Chondrocyte (in vitro differentiated cells): ENCODE measurements around the gene CDK14. TPM values are rescaled to one million over a fixed set of nuclear protein-coding genes. Genes with fewer than 3 reads are reported as not detected.
"Not testable (repeated sequence)": the region's sequence is repeated elsewhere in the genome, so short reads cannot be mapped to it uniquely, and the experiment has no call there.

Source experiments
- DNase-seq: peaks from one replicate; pipeline ENCODE4 v3.0.0; 2021; ENCODE audit warnings: mixed read lengths, low spot score
- H3K27ac Mint-ChIP-seq: one replicate; pipeline ENCODE4 v1.8.0; 2021; ENCODE audit warnings: mild to moderate bottlenecking, moderate library complexity, mixed read lengths; ENCODE audit not compliant: unreplicated experiment
- H3K27me3 Mint-ChIP-seq: 2 replicates; pipeline ENCODE4 v1.8.0; 2021; ENCODE audit warnings: low read depth, mixed read lengths
- H3K36me3 Mint-ChIP-seq: 2 replicates; pipeline ENCODE4 v1.8.0; 2021; ENCODE audit warnings: low read depth, mixed read lengths
- H3K4me1 Mint-ChIP-seq: 2 replicates; pipeline ENCODE4 v1.8.0; 2021; ENCODE audit warnings: low read depth, mild to moderate bottlenecking, mixed read lengths
- H3K4me3 Mint-ChIP-seq: one replicate; pipeline ENCODE4 v1.8.0; 2021; ENCODE audit warnings: mild to moderate bottlenecking, moderate library complexity, mixed read lengths; ENCODE audit not compliant: unreplicated experiment
- H3K9me3 Mint-ChIP-seq: 2 replicates; pipeline ENCODE4 v1.8.0; 2021; ENCODE audit warnings: low read depth, mixed read lengths
- CTCF ChIP-seq: fragments of 200-600 bp; sonication (generic); IDR thresholded peaks from 2 replicates; pipeline ENCODE4 v1.5.0; 2021; ENCODE audit warnings: antibody characterized with exemption, mild to moderate bottlenecking, moderate library complexity
- total RNA-seq: library from RNA; stranded (reverse); gene quantifications from 3 replicates; pipeline ENCODE4 v1.2.1, GENCODE V29; 2021

Gene CDK14
- total RNA-seq, 1 donor from 2014 or later = 61.4 TPM

GRCh38 chr7:90788052-90788451, 191.9 kb downstream of the CDK14 start:
- DNase-seq = no peak
- peak overlapping the region; percentile 90 for H3K27ac Mint-ChIP-seq
- H3K4me3 Mint-ChIP-seq = peak overlapping the region; percentile 50
- peaks cover 61% of the 10 kb centered on the region for H3K4me1 Mint-ChIP-seq
- H3K36me3 Mint-ChIP-seq = peaks cover 24% of the 10 kb centered on the region
- peaks cover 21% of the 10 kb centered on the region for H3K9me3 Mint-ChIP-seq
- no peaks in the 10 kb centered on the region for H3K27me3 Mint-ChIP-seq
- TF ChIP-seq CTCF = no peak

GRCh38 chr7:90789736-90790306, 193.7 kb downstream of the CDK14 start:
- peak; percentile 36 for TF ChIP-seq CTCF
- Mint-ChIP-seq H3K27me3 (no peaks in the 10 kb centered on the region), H3K27ac (peak overlapping the region; percentile 75), H3K4me1 (peaks cover 64% of the 10 kb centered on the region), H3K4me3 (no peak overlapping the region), H3K36me3 (peaks cover 26% of the 10 kb centered on the region), H3K9me3 (peaks cover 18% of the 10 kb centered on the region)
- no peak for DNase-seq

- no peak for DNase-seq
- Mint-ChIP-seq H3K9me3 (peaks cover 15% of the 10 kb centered on the region), H3K4me3 (no peak overlapping the region), H3K27ac (peak overlapping the region; percentile 9), H3K4me1 (peaks cover 62% of the 10 kb centered on the region), H3K27me3 (no peaks in the 10 kb centered on the region), H3K36me3 (peaks cover 27% of the 10 kb centered on the region)
- TF ChIP-seq CTCF = no peak
Observed at GRCh38 chr7:90791596-90791995, 195.5 kb downstream of the CDK14 start.

- Mint-ChIP-seq H3K27me3 (no peaks in the 10 kb centered on the region), H3K4me1 (peaks cover 57% of the 10 kb centered on the region), H3K4me3 (no peak overlapping the region), H3K9me3 (peaks cover 15% of the 10 kb centered on the region), H3K36me3 (peaks cover 27% of the 10 kb centered on the region), H3K27ac (no peak overlapping the region)
- DNase-seq = no peak
- no peak for TF ChIP-seq CTCF
Observed at GRCh38 chr7:90792301-90792700, 196.2 kb downstream of the CDK14 start.

GRCh38 chr7:90794234-90794633, 198.1 kb downstream of the CDK14 start:
- Mint-ChIP-seq H3K9me3 (peaks cover 15% of the 10 kb centered on the region), H3K36me3 (peaks cover 27% of the 10 kb centered on the region), H3K4me1 (peaks cover 49% of the 10 kb centered on the region)
- H3K27me3 Mint-ChIP-seq, H3K27ac Mint-ChIP-seq, H3K4me3 Mint-ChIP-seq, DNase-seq: not testable (repeated sequence)

- TF ChIP-seq CTCF = no peak
- H3K4me1 Mint-ChIP-seq = peaks cover 36% of the 10 kb centered on the region
- H3K9me3 Mint-ChIP-seq = peaks cover 12% of the 10 kb centered on the region
- no peak overlapping the region for H3K27ac Mint-ChIP-seq
- no peaks in the 10 kb centered on the region for H3K27me3 Mint-ChIP-seq
- peaks cover 19% of the 10 kb centered on the region for H3K36me3 Mint-ChIP-seq
- H3K4me3 Mint-ChIP-seq = no peak overlapping the region
- no peak for DNase-seq
Observed at GRCh38 chr7:90797596-90797995, 201.5 kb downstream of the CDK14 start.
